GM18499 (cell line): ENCODE results near the gene THAP12.
"Not testable (repeated sequence)": the region's sequence is repeated elsewhere in the genome, so short reads cannot be mapped to it uniquely, and the experiment has no call there.

Experiments
- ATAC-seq: cut with Tn5 transposase; IDR thresholded peaks from one replicate; pipeline ENCODE4 v1.9.1; 2021; ENCODE audit warnings: moderate number of reproducible peaks; ENCODE audit not compliant: insufficient read depth, unreplicated experiment

THAP12 gene

DNA sequence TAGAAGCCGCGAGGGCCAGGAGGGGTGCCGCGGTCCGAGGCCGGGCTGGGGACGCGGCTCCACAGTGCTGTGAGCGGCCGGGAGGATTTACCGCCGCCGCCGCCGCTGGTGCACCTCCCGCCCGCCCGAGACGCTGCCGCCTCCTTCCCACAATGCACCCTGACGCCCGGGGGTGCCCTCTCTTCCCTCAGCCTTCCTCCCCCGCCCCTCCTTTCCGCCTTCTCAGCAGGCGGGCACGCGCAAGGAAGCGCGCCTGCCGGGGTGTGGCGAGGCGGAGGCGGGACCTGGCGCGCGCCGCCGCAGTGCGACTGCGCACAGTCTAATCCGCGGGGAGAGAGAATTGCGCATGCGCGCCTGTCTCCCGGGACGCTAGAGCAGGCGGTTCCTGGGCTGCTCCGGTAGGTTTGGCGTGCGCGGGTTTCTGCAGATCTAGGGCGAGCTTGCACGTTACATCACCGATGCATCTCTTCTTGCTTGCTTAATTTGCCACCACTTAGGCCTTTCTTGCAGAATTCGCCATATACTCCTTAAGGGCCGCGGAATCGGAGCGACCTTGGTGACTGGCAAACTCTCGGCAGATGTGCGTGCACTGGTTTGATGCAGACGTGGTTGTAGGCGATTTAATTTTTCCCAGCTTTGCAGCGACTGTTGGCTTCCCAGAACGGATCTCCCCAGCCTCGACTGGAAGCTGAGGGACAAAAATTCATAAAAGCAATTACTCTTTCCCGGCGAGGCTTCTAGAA is at the start of gene THAP12, which contains the start of gene GVQW3:
Gene THAP12 (minus strand): TSS at position 156 of the 743 bp plus-strand sequence. CDS start 296 bp downstream, outside the sequence.
Gene GVQW3 (plus strand): TSS at position 347 of the 743 bp plus-strand sequence. CDS start 506 bp downstream, outside the sequence.
- peak; percentile 45 for ATAC-seq

DNA sequence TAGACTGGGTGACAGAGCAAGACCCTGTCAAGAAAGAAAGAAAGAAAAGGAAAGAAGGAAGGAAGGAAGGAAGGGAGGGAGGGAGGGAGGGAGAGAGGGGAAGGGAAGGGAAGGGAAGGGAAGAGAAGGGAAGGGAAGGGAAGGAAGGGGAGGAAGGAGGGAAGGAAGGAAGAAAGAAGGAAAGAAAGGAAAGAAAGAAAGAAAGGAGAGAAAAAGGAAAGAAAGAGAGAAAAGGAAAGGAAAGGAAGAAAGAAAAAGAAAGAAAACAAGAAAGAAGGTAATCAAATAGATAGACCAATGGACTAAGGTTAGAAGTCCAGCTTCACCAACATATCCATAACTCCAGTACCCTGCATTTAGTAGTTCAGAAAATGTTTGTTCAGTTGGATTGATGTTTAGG is 45.7 kb upstream of the THAP12 start:
- ATAC-seq = no peak

DNA sequence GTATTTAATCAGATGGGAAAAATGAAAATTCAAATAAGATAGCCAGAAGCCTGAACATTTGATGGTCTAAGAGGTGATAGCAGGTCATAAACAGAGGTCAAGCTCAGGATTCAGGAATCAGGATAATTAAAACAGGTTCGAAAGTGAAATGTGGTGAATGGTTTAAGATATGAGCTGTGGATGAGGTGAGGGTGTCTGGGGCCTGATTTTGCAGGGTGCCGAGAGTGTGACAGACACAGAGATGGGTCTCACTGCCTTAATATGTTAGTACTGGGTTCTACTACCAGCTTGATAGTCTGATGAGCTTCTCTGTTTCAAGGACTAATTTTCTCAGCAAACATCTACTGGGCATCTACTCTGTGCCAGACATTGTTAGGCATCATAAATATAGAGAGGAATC is 44.0 kb upstream of the THAP12 start:
- no peak for ATAC-seq

DNA sequence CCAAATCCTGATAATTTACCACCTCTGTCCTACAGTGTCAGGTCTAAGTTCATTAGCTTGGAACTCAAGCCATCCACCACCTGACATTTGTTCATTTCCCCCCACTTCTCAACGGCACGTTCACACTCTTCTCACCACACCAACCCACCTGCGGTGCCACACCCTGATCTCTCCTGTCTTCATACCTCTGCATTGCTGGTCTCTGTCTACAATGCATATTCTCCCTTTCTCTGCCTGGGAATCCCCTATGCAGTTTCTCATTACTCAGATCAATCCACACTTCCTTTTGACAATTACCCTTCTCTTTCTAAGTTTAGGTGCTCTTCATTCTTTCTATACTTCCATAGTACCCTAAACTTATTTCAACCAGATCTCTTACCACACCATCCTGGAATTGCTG is 43.4 kb upstream of the THAP12 start:
- peak; percentile 83 for ATAC-seq

DNA sequence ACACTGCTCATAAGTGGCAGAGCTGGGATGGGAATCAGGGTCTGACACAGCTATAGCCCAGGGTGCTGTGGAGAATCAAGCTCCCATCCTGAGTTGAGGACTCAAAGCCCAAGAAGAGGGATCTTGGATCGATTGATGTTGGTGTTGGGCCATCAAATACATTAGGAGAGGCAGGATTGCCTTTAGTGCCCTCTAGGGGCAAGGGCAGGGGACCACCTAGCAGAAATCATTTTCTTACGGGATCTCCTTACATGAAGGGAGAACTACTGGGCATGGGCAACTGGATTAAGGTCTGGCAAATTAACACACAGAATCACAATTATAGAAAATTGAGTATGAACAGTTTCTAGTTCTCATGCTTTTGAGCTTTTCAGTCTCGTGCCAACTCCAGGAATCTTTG is 39.0 kb upstream of the THAP12 start:
- ATAC-seq = no peak

GRCh38 chr11:76415073-76415472 is 34.1 kb upstream of the THAP12 start:
- no peak for ATAC-seq

DNA sequence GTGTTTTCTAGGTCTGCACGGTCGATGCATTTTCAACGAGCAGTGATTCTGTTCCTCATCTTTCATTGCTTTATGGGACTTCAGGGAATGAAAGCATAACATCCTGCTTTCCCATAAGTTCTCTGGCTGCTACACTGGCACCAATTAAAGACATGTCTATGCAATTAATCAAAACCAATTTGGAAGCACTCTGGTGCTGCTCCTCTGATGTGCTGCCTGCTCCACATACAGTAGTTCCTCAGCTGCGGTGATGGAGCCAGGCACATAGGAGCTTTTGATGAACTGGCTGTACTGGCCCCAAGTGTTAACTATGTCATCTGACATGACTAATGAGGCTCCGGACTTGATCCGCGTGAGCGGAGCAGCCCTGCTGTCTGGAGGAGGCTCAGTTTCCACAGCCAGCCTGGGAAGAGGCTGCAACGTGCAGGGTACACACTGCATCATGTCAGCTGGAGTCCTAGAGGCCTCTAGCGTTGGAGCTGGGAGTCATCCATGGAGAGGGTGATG is 30.0 kb upstream of the THAP12 start:
- ATAC-seq = no peak

GRCh38 chr11:76408171-76408965 is 27.4 kb upstream of the THAP12 start:
- no peak for ATAC-seq

DNA sequence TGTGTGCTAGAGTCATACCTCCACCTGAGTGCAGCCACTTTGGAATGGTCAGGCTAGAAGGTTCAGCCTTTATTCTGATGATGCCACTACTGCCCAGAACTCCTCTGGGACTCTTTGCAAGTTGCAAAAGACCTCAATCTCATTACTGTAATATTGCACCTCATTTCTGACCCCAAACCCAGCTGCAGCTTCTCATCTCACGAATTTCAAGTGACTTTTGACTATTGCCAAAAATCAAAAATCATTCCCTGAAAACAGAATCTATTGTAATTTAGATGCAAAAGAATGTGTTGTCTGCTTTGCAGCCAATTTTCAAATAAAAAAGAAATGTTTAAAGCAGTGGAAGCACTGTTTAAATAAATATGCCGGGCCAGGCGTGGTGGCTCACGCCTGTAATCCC is 25.4 kb upstream of the THAP12 start:
- no peak for ATAC-seq

DNA sequence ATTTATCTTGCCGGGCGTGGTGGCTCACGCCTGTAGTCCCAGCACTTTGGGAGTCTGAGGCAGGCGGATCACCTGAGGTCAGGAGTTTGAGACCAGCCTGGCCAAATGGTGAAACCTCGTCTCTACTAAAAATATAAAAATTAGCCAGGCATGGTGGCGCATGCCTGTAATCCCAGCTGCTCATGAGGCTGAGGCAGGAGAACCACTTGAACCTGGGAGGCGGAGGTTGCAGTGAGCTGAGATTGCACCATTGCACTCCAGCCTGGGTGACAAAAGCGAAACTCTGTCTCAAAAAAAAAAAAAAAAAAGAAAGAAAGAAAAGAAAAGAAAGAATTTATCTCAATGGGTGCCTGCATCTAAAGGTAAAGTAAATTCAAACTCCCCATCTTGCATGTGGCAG is 20.6 kb upstream of the THAP12 start:
- not testable (repeated sequence) for ATAC-seq

- no peak for ATAC-seq
Observed at GRCh38 chr11:76400967-76401366, 20.0 kb upstream of the THAP12 start.

- ATAC-seq = no peak
Observed at GRCh38 chr11:76397383-76397782, 16.5 kb upstream of the THAP12 start.

DNA sequence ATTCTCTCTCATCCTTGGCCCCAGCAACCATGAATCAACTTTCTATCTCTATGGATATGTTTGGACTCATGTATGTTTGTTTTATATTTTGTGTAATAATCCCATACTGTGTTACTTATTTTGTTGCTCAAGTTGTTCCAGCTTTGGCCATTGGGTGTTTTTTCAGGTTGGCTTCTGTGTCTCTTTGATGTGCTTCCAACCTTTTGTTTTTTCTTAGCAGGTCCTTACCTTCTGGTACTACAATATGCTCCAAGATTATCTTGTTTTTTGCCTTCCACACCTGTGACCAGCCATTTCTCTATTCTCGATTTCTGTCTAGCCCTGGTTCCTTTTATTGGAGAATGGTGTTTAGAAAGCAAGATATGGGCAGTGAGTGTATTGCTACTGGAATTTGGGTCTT is 14.4 kb upstream of the THAP12 start:
- no peak for ATAC-seq

- ATAC-seq = no peak
Observed at GRCh38 chr11:76394411-76394810, 13.5 kb upstream of the THAP12 start.

DNA sequence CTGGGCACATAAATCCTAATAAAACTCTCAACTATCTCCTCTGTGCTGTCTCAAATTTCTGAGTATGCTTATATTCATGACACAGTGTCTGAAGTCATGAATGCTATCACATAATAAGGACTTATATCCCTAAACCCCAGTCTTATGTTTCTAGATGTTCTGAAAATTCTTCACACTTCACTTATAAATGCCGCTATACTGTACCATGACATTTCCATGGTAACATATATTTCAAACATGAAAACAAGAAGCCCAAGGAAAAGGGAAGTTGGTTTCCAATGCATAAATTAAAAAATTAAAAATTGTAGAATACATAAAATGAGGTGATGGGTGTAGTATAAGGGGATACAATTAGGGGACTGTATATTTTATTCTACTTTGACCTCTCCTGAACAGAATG is 11.9 kb upstream of the THAP12 start:
- no peak for ATAC-seq

GRCh38 chr11:76391811-76392475 is 11.0 kb upstream of the THAP12 start:
- no peak for ATAC-seq

DNA sequence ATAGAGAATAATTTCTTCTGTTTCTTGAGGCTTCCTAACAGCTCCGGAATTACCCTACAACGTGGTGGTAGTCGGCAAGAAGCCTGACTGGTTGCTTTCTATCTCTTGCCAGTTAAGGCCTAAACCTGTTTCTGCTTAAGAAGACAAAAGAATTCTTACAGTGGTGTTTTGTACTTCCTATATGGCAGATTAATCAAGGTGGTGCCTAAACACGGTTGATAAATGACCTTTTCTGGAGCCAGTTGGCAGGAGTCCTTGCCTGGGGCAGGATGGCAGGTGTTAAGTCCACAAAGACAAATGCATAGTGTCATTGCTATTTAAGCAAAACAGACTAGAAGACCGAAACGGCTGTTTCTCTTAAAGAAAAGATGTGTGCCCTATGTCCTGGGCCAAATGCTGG is 10.1 kb upstream of the THAP12 start:
- no peak for ATAC-seq

GRCh38 chr11:76388408-76388807 is 7.5 kb upstream of the THAP12 start:
- ATAC-seq = no peak

- ATAC-seq = no peak
Observed at GRCh38 chr11:76385903-76386302, 5.0 kb upstream of the THAP12 start.

DNA sequence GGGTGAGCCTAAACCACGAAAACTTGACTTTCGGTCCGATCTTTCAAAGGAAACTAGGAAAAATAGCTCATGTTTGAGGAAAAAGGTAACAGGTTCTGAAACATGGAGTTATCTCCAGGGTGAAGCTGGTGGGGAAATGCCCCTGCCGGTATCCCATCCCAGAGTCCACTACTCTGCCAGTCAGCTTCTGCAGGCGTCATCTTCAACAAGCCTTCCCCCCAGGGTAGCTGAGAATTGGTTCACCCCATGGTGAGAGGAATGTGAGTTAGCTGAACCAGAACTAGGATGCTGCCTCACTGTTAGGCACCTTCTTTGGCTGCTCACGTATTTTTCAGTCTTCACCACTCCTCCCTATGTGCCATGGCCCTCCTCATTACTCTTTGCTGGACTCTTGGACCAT is 1.3 kb upstream of the THAP12 start:
- ATAC-seq = no peak
